ENCODE data around the gene SLC26A5. TPM values are rescaled to one million over a fixed set of nuclear protein-coding genes. Genes with fewer than 3 reads are reported as not detected.

Gene SLC26A5
- total and polyA plus RNA-seq, 8 donors = 0.08 to 4.6 (median 0.52) TPM; not detected in 2

DNA sequence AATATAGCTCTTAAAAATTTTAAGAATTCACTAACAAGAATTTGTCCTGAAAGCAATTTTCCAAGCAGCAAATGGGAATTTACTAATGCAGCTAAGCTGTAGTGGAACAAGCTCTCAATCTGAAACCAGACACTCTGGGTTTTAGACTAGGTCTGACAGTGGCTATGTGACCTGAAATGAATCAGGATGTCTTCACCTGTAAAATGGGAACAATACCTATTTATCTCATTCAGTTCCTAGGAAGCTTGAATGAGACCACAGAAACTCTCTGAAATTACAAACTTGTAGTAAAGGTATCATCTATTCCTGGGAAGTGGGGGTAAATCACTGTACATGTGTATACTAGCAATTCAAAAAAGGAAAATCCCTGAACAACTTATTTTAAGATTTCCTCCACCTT, 102.7 kb downstream of the SLC26A5 start:
- TF ChIP-seq EP300 (IDR thresholded peaks at IDR 0.05) = no peak
- no peak for TF ChIP-seq POLR2AphosphoS5 (IDR thresholded peaks at IDR 0.05)
- TF ChIP-seq, protein P1, sequence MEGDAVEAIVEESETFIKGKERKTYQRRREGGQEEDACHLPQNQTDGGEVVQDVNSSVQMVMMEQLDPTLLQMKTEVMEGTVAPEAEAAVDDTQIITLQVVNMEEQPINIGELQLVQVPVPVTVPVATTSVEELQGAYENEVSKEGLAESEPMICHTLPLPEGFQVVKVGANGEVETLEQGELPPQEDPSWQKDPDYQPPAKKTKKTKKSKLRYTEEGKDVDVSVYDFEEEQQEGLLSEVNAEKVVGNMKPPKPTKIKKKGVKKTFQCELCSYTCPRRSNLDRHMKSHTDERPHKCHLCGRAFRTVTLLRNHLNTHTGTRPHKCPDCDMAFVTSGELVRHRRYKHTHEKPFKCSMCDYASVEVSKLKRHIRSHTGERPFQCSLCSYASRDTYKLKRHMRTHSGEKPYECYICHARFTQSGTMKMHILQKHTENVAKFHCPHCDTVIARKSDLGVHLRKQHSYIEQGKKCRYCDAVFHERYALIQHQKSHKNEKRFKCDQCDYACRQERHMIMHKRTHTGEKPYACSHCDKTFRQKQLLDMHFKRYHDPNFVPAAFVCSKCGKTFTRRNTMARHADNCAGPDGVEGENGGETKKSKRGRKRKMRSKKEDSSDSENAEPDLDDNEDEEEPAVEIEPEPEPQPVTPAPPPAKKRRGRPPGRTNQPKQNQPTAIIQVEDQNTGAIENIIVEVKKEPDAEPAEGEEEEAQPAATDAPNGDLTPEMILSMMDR (IDR thresholded peaks at IDR 0.05) = no peak
- no peak for TF ChIP-seq POLR2A (IDR thresholded peaks at IDR 0.05)
- no peaks in the 10 kb centered on the region for H3K9me3 ChIP-seq
- peaks cover 14 to 61% (median 40%) of the 10 kb centered on the region in 4 donors for H3K4me1 ChIP-seq
- peak in 1 of 2 donors; percentile 5 for DNase-seq
- H3K27me3 ChIP-seq = no peaks in the 10 kb centered on the region
- intact Hi-C loops (cut with DNase I; ENCODE audit: low total_unique reads) = no loop called here
- peaks cover 18 to 37% (median 36%) of the 10 kb centered on the region in 4 donors for H3K36me3 ChIP-seq
- peak overlapping the region; percentile 80 to 95 (median 84) for H3K4me3 ChIP-seq
- peak overlapping the region in 2 of 5 donors; percentile 86 to 87 for H3K27ac ChIP-seq

DNA sequence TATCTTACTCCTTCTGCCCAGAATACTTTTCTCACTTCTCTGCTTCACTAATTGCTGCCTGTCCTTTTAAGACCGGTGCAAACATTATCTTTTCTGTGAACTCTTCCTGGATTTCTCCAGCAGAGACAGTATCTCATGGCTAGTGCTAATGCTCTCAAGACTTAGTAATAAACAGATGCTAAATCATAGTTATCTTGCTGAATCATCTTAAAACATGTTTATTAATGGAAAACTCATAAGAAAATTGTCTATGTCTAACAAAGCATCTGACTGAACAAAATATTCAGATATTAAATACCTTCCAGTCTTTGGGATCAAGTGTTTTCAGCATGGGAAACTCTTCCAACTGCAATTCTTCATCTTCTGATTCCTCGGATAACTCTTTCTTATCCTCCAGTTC, 104.5 kb downstream of the SLC26A5 start:
- Histone ChIP-seq H3K27me3 (no peaks in the 10 kb centered on the region), H3K27ac (no peak overlapping the region), H3K4me1 (peaks cover 10 to 52% (median 30%) of the 10 kb centered on the region in 4 donors), H3K36me3 (peaks cover 30 to 56% (median 55%) of the 10 kb centered on the region in 4 donors), H3K9me3 (no peaks in the 10 kb centered on the region), H3K4me3 (no peak overlapping the region)
- whole genome bisulfite sequencing, 5 donors = 75 to 92% (median 85%) methylated on average over 2 of the region's 2 CpGs
- TF ChIP-seq, protein P1 (IDR thresholded peaks at IDR 0.05) = no peak
- no peak for TF ChIP-seq POLR2A (IDR thresholded peaks at IDR 0.05)
- TF ChIP-seq EP300 (IDR thresholded peaks at IDR 0.05) = no peak
- DNase-seq = no peak
- intact Hi-C loops (cut with DNase I; ENCODE audit: low total_unique reads) = no loop called here

DNA sequence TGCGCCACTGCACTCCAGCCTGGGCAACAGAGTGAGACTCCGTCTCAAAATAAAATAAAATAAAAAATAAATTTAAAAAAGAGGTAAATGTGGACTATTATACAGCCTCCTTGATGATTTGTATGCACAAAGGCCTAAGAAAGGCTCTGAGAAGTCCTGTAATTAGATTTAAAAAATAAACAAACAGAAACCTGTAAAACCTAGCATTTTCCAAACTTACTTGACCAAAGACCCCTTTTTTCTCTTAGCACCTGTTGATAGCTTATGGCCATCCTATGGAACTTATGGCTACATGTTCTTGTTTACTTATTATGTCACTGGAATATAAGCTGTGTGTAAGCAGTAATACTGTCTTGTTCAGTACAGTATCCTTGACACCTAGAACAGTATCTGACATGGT, 107.1 kb downstream of the SLC26A5 start:
- intact Hi-C loops (cut with DNase I; ENCODE audit: low total_unique reads) = no loop called here
- H3K4me1 ChIP-seq = peaks cover 10 to 36% (median 25%) of the 10 kb centered on the region in 4 donors
- H3K27me3 ChIP-seq = no peaks in the 10 kb centered on the region
- DNase-seq = no peak
- no peak overlapping the region for H3K4me3 ChIP-seq
- peaks cover 40 to 82% (median 81%) of the 10 kb centered on the region in 4 donors for H3K36me3 ChIP-seq
- no peaks in the 10 kb centered on the region for H3K9me3 ChIP-seq
- no peak overlapping the region for H3K27ac ChIP-seq
- 98 to 100% (median 100%) methylated on average over 2 of the region's 2 CpGs for WGBS, 5 donors
- TF ChIP-seq, protein P1 (IDR thresholded peaks at IDR 0.05) = no peak
- TF ChIP-seq POLR2AphosphoS5 (IDR thresholded peaks at IDR 0.05) (no peak), EP300 (IDR thresholded peaks at IDR 0.05) (no peak), POLR2A (IDR thresholded peaks at IDR 0.05) (no peak)

DNA sequence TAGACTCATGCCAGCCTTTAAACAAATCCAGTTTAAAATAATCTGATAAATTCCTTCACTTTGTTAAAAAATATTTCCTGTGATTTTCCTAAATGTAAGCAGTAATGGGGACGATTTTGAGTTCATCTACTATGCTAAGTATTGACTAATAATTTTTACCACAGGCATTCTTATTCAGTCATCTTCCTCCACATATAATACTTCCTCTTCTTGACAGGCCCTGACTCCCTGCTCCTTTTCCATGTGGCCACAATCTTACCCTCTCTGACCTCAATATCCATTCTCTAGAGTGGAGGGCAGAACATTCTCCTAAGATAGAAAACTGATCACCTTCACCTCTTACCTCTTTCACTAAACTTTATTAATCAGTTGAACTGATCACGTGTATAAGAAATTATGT, 109.2 kb downstream of the SLC26A5 start:
- peaks cover 0 to 15% (median 6%) of the 10 kb centered on the region in 4 donors for H3K4me1 ChIP-seq
- no peak overlapping the region for H3K4me3 ChIP-seq
- H3K9me3 ChIP-seq = no peaks in the 10 kb centered on the region
- TF ChIP-seq POLR2AphosphoS5 (IDR thresholded peaks at IDR 0.05) (no peak), POLR2A (IDR thresholded peaks at IDR 0.05) (no peak), EP300 (IDR thresholded peaks at IDR 0.05) (no peak)
- TF ChIP-seq, protein P1 (IDR thresholded peaks at IDR 0.05) = no peak
- no peak for DNase-seq
- 86 to 94% (median 91%) methylated on average over 2 of the region's 2 CpGs for WGBS, 5 donors
- no peaks in the 10 kb centered on the region for H3K27me3 ChIP-seq
- H3K27ac ChIP-seq = no peak overlapping the region
- intact Hi-C loops (cut with DNase I; ENCODE audit: low total_unique reads) = no loop called here
- H3K36me3 ChIP-seq = peaks cover 40 to 94% (median 88%) of the 10 kb centered on the region in 4 donors

Data from stomach (tissue), 9 donors.